Inferior parietal cortex (tissue), 1 donor: ENCODE results near the gene GOLGA3.
"Not testable (repeated sequence)": the region's sequence is repeated elsewhere in the genome, so short reads cannot be mapped to it uniquely, and the experiment has no call there.

Experiments
- DNase-seq: peaks from one replicate; pipeline ENCODE4 v3.0.0-alpha.2; 2016; ENCODE audit errors: extremely low spot score

The GOLGA3 gene

DNA sequence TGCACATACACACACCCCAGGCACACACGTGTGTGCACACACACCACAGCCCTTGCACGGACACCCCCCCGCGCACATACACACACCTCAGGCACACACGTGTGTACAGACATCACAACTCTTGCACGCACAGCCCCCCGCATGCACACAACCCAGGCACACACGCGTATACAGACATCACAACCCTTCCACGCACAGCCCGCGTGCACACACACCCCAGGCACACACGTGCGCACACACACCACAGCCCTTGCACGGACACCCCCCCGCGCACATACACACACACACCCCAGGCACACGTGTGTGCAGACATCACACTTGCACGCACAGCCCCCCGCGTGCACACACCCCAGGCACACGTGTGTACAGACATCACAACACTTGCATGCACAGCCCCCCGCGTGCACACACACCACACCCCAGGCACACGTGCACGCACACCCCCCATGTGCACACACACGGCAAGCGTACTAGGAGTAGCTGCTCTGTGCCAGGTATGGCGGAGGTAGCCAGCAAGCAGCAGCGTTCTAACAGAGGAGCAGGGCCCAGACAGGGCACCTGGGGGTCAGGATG is 48.8 kb downstream of the GOLGA3 start:
- DNase-seq: no peak

DNA sequence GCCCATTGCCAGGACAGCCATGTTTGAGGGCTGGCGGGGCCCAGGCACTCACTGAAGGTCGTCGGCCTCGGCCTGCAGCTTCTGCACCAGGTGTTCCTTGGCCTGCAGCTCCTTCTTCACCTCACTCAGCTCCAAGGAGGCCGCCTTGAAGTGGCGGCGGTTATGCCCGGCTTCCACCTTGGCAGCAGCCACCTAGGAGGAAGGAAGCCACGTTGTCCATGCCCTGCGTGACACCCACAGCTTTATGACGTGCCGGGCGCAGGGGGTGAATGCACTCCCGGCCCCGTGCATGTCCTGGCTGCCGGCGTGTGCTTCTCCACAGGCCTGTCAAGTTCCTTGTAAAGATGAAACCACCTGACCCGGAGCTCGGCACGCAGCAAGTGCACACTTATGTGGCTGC is 51.1 kb downstream of the GOLGA3 start:
- DNase-seq: no peak

GRCh38 chr12:132776816-132777568 is 51.7 kb downstream of the GOLGA3 start:
- peak; percentile 11 for DNase-seq

DNA sequence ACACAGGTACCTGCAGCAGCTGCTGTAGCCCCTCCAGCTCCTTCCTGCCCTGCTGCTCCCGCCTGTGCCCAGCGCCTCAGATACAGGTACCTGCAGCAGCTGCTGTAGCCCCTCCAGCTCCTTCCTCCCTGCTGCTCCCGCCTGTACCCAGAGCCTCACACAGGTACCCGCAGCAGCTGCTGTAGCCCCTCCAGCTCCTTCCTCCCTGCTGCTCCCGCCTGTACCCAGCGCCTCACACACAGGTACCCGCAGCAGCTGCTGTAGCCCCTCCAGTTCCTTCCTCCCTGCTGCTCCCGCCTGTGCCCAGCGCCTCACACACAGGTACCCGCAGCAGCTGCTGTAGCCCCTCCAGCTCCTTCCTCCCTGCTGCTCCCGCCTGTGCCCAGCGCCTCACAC is 52.4 kb downstream of the GOLGA3 start:
- DNase-seq: not testable (repeated sequence)

DNA sequence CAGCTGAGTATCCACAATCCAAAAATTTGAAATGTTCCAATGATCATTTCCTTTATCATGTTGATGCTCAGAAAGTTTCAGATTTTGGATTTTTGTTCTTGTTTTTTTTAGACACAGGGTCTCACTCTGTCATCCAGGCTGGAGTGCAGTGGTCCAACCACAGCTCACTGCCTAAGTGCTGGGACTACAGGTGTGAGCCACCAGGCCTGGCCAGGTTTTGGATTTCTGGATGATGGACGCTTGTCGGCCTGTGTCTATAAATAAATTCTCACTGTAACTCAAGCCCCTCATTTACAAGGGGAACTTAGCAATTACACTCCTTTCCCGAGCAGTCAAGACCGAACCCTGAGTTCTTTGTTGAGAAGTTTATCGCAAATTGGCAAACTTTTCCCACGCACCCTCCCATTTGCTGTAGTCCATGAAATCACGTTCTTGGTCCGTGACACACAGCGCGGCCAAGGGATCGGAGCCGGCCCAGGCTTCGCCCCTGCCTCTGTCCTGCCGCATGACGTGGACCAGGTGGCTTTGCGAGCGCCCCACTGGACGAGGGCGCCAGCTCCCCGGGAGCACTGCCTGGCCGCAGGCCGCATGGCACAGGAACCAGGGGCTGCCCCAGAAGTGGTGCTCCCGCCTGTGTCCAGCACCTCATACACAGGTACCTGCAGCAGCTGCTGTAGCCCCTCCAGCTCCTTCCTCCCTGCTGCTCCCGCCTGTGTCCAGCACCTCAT is 53.0 kb downstream of the GOLGA3 start:
- DNase-seq: no peak

DNA sequence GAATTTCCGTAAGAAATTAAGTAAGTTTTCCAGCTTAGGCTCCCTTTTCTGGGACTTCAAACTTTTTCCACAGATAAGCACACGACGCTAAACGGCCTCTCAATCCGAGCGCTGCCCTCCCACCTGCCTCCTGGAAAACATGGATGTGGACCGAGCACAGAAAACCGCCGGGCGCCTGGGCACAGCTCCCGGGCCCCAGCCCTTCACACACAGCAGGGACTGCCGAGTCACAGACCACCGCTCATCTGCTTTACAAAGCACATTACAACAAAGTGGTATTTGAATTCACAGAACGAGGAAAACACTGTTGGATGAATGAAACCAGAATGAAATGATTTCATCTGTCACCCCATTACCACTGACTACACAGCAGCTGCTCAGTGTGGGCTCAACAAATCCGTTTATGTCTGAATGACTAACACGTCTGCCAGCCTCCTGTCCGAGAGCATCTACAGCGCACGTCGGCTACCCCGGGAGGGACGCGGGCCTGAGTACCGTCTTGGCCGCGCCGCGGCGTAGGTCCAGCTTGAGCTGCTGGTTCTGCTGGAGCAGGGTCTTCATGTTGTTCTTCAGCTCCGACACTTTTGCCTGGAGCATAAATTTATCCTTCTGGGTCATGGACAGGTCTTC is 53.9 kb downstream of the GOLGA3 start:
- DNase-seq: peak; percentile 4

DNA sequence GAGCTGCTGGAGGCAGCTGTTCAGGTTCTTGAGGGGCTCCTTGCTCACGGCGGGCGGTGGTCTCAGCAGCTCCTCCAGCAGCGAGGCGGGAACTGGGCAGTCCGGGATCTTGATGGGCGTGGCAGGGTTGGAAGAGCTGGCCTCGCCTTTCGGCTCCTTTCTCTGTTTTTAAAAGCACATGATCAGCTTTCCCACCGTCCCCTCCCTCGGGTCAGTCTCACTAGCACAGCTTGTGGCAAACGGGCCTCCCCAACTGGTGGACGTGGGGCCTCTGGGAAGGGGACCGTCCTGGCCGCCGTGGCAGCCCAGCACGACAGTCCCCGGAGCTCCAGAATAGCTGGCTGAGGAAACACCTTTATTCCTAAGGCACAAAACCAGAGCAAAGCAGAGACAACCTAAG is 54.5 kb downstream of the GOLGA3 start:
- no peak for DNase-seq

DNA sequence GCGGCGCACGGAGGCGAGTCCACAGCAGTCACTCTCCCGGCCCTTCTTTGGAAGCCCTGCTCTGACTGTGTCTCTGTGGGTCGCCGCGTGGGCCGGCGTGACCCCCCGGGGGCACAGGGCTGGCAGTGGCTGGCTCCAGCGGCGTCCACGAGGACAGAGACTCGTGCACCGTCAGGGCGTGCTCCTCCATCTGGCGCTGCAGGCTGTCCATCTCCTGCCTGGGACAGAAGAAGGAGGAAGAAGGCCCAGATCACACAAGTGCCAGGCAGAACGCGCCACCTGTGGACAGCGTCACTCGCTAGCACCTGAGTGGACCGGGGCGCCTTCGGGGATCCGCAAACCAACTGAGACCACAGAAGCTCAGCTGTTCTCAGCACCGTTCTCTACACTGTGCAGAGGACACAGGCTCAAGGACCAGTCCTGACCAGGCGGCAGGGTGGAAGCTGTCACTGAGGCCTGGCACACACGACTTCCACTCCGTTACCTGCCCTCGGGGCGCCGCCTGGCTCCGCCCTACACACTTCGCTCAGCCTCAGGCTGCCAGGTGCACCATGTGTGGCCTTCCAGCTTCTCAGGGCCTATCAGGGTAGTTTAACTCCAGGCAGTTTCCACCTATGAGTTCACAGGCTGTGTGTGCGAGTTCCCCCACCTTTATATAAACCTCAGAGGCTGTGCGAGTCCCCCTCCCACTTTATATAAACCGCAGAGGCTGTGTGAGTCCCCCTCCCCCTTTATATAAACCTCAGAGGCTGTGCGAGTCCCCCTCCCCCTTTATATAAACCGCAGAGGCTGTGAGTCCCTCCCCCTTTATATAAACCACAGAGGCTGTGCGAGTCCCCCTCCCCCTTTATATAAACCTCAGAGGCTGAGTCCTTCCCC is 55.4 kb downstream of the GOLGA3 start:
- DNase-seq: no peak

- no peak for DNase-seq
Observed at GRCh38 chr12:132772606-132773005, 56.1 kb downstream of the GOLGA3 start.

DNA sequence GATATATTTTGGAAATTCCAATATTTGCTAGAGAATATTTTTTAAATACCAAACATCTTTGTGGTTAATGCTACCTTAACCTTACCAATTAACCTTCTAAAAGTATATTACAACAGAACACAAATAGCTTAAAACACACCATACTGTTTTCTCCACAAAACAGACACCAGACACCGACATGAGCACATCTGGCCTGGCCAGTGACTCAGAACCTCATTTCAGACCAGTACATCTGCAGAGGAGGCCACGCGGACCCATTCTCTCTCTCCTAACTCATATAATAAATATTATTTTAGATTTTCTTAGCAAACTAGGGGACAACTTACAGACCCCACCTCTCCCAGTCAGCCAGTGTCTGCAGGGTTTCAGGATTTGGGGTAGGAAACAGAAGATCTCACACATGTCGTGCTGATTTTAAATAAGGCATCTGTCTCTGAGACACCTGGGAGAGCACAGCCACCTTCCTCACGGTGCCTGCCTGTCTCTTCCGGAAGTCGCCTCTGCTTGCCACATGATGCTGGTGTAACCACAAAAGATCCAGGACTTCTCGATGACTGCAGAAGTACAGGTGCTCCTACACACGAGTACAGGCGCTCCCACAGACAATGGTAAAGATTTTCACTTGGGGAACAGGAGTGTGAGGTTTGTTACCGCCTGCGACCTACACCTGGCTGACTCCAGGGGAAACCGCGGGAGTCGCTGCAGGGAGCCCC is 57.4 kb downstream of the GOLGA3 start:
- DNase-seq: no peak

GRCh38 chr12:132766380-132767085 is 62.1 kb downstream of the GOLGA3 start:
- peak; percentile 9 for DNase-seq

DNA sequence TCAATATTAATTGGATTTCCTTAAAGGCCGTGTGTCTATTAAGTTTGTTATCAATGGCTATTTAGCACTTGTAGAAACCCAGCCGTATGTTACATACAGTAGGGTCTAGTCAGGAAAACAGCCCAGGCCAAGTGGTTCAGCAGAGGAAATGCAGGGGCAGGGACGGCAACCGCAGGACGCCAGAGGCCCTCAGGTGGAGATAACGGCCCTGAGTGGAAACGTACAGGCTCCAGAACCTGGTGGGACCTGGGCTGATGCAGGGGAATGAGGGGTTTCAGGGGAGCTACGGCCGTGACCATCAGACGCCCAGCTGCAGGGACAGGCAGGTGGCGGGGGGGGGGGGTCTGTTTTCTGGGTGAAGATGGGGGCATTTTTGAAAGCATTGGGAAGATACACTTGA is 63.3 kb downstream of the GOLGA3 start:
- DNase-seq: no peak

DNA sequence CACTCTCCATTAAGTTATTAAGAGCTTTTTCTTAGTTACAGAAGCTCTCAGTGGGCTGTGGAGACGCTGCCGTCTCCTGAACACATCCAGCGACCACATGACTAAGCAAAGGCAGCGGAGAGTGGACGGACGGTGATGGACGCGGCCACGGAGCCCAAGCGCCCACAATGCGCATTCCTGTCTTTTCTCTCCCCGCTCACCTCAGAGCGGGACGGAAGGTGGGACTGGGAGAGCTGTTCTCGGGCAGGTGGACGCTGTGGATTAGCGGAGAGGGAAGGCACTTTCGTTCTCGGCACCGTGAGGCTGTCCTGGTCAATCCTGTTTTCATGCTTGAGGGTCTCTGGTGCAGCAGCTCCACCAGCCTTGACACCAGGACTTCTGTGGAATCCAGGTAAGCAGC is 64.4 kb downstream of the GOLGA3 start:
- no peak for DNase-seq

DNA sequence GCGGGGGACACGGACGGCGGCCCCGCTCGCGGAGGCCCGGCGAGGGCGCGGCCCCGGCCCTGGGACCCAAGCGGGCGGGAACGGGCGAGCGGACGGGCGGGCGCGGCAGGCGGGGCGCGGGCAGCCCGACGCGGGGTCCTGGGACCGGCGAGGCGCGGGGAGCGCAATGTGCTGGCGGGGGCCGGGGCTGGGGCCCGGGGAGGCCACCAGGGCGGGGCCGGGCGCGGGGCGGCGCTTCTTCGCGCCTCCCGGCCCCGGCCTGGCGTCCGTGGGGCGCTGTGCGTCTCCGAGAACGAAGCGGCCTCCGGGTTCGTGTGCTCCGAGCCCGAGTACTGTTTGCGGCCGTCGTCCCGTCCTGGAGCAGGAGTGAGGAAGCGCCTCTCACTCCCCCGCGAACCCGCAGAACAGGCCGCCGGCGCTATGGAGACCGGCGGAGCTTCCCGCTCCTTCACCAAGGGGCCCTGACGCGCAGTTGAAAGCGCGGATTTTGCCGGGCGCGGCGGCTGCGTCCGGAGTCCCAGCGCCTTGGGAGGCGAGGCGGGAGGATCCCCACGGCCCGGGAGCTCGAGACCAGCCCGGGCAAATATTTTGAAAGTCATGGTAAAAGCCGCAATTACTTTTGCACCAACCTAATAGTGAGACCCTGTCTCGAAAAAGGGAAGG is 66.6 kb downstream of the GOLGA3 start:
- DNase-seq: peak; percentile 77

- no peak for DNase-seq
Observed at GRCh38 chr12:132761032-132761920, 67.4 kb downstream of the GOLGA3 start, which contains the start of gene ANKLE2. TSS of gene ANKLE2 (minus strand) at chr12:132761832. CDS start at chr12:132761798, 34 bp downstream.

DNA sequence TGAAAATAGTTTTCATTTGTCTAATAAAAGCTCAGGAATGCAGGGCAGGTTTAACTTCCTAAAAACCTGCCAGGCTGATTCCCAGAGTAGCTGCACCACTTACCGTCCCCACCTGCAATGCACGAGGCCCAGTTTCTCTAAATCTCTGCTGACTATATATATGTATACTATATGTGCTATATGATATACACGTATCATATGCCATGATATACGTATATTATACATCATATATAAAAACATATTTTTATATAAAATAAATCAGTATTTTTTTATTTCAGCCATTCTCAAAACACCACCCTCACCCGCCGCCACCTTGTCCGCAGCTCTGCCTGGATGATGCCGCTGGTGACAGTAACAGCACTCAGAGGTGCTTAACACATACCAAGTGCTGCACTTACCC is 69.3 kb downstream of the GOLGA3 start:
- DNase-seq: no peak

GRCh38 chr12:132758825-132759224 is 69.8 kb downstream of the GOLGA3 start:
- not testable (repeated sequence) for DNase-seq

GRCh38 chr12:132754160-132754932 is 74.3 kb downstream of the GOLGA3 start:
- no peak for DNase-seq
